ENCODE data around the gene SLC25A1.

SLC25A1 gene

DNA sequence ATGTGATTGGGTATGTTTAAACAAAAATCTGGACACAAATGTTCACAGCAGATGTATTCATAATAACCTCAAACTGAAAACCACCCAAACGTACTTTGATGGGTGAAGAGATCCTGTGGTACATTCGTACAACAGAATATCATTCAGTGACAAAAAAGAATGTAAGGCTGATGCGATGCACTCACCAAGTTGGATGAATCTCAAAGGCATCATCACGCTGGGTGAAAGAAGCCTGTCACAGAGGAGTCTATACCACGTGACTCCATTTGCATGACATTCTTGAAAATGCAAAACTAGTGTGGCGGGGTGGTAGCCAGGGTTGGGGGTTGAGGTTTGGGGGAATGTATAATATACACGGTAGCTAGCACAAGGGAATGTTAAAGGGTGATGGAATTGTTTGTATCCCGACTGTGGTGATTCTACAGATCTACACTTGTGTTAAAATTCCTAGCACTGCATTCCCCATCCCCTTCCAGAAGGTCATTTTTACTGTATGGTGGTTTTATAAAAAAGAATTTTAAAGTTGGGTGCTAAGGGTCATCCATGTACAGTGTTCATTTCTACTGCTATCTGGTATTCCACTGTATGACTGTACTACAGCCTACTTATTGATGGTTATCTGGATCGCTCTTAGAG is 35.0 kb upstream of the SLC25A1 start:
- no peak for FAIRE-seq
- DNase-seq (ENCODE audit: insufficient read length, low spot score) = no peak
- TF ChIP-seq, protein P1, sequence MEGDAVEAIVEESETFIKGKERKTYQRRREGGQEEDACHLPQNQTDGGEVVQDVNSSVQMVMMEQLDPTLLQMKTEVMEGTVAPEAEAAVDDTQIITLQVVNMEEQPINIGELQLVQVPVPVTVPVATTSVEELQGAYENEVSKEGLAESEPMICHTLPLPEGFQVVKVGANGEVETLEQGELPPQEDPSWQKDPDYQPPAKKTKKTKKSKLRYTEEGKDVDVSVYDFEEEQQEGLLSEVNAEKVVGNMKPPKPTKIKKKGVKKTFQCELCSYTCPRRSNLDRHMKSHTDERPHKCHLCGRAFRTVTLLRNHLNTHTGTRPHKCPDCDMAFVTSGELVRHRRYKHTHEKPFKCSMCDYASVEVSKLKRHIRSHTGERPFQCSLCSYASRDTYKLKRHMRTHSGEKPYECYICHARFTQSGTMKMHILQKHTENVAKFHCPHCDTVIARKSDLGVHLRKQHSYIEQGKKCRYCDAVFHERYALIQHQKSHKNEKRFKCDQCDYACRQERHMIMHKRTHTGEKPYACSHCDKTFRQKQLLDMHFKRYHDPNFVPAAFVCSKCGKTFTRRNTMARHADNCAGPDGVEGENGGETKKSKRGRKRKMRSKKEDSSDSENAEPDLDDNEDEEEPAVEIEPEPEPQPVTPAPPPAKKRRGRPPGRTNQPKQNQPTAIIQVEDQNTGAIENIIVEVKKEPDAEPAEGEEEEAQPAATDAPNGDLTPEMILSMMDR (IDR thresholded peaks at IDR 0.05; ENCODE audit: insufficient read depth, missing control alignments) = no peak

DNA sequence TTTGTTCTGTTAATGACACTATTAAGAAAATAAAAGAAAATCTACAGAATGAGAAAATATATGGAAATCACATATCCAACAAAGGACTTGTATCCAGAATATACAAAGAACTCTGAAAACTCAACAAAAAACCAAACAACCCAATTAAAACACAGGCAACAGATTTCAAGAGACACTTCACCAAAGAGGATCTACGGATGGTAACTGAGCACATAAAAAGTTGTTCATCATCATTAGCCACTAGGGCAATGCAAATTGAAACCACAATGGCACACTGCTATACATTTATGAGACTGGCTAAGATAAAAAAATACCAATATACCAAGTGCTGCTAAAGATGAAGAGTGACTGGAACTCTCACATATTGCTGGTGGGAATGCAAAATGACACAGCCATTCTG is 34.5 kb upstream of the SLC25A1 start:
- TF ChIP-seq, protein P1 (IDR thresholded peaks at IDR 0.05; ENCODE audit: insufficient read depth, missing control alignments) = no peak
- no peak for FAIRE-seq
- DNase-seq (ENCODE audit: insufficient read length, low spot score) = no peak

DNA sequence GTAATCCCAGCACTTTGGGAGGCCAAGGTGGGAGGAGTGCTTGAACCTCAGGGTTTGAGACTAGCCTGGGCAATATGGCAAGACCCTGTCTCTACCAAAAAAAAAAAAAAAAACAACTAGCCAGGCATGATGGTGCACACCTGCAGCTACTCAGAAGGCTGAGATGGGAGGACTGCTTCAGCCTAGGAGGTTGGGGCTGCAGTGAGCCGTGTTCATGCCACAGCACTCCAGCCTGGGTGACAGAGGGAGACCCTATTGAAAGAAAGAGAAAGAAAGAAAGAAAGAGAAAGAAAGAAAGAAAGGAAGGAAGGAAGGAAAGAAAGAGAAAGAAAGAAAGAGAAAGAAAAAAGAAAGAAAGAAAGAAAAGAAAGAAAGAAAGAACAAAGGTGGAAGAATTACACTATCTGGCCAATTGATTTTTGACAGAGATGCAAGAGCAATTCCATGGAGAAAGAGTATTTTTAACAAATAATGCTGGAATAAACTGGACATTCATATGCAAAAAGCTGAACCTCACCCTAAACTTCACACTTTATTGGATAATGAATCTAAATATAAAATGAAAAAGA is 33.9 kb upstream of the SLC25A1 start:
- DNase-seq (ENCODE audit: insufficient read length, low spot score) = no peak
- TF ChIP-seq, protein P1 (IDR thresholded peaks at IDR 0.05; ENCODE audit: insufficient read depth, missing control alignments) = no peak
- no peak for FAIRE-seq

DNA sequence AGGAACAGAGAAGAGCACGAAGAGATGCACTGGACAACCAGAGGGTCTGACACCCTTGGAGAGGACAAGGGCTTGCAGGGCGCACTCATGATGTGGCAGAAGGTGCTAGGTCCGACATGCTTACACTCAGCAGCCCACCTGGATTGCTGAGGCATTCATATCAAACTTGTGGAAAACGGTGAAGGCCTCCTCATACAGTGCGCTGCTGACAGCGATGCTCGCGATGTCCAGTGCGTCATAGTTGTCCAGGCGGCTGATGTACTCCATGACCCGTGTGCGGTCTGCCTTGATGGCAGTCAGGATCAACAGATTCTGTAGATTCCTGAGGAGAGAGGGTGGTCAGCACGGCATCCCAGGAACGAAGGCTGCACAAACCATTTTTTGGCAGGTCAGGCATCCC is 31.7 kb upstream of the SLC25A1 start:
- TF ChIP-seq, protein P1 (IDR thresholded peaks at IDR 0.05; ENCODE audit: insufficient read depth, missing control alignments) = no peak
- no peak for DNase-seq (ENCODE audit: insufficient read length, low spot score)
- no peak for FAIRE-seq

DNA sequence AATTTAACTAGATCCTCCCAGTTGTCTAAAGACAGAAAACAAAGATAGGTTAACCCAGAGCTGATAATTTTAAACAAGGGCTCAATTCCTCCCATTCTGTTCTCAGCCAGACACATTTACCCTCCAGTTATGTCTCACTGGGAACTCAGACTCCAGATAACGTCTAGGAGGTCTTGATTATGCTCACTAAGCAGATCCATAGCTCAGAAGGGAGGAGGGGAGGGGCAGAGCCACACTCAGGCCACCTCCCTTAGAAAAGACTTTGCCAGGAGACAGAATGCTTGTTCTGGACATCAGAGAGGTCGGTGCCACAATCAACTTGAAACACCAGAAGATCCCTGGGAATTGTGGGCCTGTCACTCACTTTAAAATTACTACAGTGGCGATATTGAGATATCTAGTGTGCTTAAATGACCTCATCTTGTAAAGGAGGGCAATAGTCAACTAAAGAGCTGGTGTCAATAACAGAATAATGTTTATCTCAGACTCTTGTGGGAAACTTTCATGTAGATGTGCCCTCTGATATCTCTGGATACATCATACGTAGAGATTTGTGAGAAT is 29.8 kb upstream of the SLC25A1 start:
- no peak for FAIRE-seq
- DNase-seq (ENCODE audit: insufficient read length, low spot score) = no peak
- TF ChIP-seq, protein P1 (IDR thresholded peaks at IDR 0.05; ENCODE audit: insufficient read depth, missing control alignments) = no peak

DNA sequence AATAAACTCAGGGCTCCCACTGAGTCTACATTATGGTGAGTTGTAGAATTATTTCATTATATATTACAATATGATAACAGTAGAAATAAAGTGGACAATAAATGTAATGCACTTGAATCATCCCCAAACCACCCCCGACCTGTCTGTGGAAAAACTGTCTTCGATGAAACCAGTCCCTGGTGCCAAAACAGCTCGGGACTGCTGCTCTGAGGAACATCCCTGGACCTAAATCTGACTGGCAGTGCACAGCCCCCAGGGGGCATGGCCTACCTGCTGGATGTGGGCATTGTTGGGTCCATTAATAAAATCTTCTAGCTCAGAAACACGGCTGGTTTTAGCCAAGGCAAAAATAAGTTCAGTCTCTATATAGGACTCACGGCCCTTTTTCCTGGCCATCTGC is 29.3 kb upstream of the SLC25A1 start:
- DNase-seq (ENCODE audit: insufficient read length, low spot score) = no peak
- no peak for FAIRE-seq
- TF ChIP-seq, protein P1 (IDR thresholded peaks at IDR 0.05; ENCODE audit: insufficient read depth, missing control alignments) = no peak

DNA sequence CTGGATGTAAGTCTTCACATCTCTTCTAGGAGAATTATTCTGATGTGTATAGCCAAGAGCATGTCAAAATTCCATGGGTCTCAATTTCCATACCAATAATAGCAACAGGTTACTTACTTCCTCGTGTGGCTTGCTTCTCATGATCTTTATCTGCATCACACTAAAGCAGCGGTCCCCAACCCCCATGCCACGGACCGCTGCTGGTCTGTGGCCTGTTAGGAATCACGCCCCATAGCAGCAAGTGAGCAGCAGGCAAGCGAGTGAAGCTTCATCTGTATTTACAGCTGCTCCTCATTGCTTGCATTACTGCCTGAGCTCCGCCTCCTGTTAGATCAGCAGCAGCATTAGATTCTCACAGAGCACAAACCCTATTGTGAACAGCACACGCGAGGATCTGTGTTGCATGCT is 28.9 kb upstream of the SLC25A1 start:
- no peak for FAIRE-seq
- DNase-seq (ENCODE audit: insufficient read length, low spot score) = no peak
- TF ChIP-seq, protein P1 (IDR thresholded peaks at IDR 0.05; ENCODE audit: insufficient read depth, missing control alignments) = no peak
